ENCODE results near the gene TXNDC5.

DNA sequence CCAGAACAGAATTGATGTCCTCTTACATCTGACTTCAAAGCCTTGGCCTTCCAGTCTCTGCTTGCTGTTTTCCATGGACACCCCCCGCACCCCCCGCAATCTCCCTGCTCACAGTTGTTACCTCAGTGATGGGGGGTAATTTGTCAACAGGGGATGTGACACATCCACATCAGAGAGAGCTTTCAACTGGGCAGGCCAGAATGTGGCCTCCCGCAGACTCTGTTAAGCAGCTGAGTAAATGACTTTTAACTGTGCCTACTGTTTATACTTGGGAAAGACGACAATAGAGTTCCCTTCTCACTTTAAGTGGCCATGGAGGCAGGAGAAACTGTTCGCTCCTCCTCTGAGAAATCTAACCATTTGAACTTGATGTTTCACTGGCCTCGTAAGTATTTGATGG, 51.0 kb downstream of the TXNDC5 start:
- TF ChIP-seq, protein P1, sequence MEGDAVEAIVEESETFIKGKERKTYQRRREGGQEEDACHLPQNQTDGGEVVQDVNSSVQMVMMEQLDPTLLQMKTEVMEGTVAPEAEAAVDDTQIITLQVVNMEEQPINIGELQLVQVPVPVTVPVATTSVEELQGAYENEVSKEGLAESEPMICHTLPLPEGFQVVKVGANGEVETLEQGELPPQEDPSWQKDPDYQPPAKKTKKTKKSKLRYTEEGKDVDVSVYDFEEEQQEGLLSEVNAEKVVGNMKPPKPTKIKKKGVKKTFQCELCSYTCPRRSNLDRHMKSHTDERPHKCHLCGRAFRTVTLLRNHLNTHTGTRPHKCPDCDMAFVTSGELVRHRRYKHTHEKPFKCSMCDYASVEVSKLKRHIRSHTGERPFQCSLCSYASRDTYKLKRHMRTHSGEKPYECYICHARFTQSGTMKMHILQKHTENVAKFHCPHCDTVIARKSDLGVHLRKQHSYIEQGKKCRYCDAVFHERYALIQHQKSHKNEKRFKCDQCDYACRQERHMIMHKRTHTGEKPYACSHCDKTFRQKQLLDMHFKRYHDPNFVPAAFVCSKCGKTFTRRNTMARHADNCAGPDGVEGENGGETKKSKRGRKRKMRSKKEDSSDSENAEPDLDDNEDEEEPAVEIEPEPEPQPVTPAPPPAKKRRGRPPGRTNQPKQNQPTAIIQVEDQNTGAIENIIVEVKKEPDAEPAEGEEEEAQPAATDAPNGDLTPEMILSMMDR (conservative IDR thresholded peaks at IDR 0.05), result no peak
- TF ChIP-seq ZFX (IDR thresholded peaks at IDR 0.05), result no peak

All from C4-2B (cell line).